T-helper 1 cell treated with Interleukin-12 subunit alpha and Interleukin-12 subunit beta and Interleukin-4 antibody, amounts not matched to agents 30 ng/mL and 1 ng/mL, for 36 hours (primary cell): ENCODE data around the gene TARDBP. TPM values are rescaled to one million over a fixed set of nuclear protein-coding genes. Genes with fewer than 3 reads are reported as not detected.
"Not testable (repeated sequence)": the region's sequence is repeated elsewhere in the genome, so short reads cannot be mapped to it uniquely, and the experiment has no call there.

Source experiments
- intact Hi-C: fragments of 100-400 bp; cut with micrococcal nuclease; formaldehyde crosslinking; loops from one replicate; pipeline ENCODE4 v1.15.1; 2024
- total RNA-seq: library from RNA; stranded (reverse); gene quantifications from 2 replicates; pipeline ENCODE4 v1.2.3, GENCODE V29; 2022

TARDBP gene
- total RNA-seq, 1 donor from 2014 or later = 159 TPM

DNA sequence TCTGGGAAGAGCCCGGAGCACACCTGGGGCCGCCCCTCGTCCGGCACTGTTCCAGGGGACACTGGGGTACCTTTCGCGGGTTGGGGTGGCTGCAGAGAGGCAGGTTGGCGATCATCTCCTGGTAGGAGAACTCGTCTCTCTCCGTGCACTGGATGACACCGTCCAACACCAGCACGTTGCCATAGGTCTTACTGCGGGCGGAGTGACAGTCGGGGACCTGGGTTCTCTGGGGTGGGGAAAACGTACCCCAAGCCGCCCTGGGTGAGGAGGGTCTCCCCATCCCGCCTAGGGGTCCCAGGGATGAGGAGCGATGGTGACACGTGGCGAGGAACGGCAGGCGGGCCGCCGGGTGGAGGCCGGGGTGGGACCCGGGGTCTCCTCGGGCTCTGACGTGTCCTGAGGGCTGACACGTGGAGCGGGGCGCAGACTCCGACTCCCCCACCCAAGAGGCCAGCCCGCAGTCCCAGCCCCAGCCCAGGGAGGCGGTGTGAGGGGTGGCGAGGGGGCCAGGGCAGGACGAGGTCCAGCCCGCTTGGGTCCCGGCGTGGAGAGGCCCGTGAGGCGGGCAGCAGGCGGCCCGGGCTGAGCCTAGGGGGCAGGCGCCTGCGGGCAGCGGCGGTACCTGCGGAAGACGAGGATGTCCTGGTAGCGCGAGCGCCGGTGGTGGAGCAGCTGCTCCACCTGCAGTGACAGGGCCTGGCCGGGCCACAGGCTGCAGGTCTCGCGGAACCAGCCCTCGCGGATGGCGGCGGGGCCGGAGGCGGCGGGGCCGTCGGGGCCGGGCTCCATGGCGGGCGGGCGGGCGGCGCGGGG lies 46.9 kb downstream of the TARDBP start:
- intact Hi-C loops = no loop called here

DNA sequence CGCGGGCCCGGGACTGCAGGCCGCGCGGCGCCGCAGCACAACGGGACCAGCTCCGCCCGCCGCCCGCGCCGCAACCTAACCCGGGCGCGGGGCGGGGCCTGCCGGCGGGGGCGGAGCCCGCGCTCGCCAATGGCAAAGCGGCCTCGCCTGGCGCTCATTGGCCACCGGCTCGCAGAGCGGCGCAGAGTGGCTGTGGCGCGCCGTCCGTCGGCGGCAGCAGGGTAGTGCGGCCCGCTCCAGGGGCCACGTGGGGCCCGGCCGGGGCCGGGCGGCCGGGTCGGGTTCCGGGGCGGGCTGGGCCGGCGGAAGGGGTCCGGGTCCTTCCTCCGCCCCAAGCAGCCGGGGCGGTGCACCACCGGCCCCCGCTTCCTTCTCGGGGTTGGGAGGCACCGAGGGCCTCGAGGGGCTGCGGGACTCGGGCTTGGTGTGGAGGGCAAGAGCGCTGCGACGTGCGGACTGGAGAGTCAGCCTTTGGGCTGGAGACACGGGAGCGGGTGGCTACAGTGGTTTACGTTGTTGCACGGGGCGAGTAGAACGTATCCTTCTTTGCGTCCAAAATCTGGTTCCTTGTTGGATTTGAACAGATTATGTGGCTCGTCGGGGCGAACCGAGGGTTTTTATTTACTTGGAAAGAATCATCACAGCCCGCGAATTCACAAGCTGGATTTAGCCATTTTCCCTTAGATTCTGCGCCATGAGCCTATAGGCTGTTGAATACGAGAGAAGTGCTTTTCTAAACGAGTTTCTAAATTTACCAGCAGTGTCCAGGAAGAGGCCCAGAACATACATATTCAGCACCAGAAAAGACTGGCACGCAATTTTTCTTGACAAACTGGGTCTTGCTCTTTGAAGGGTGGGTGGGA lies 47.7 kb downstream of the TARDBP start, which contains the start of gene SRM:
Gene SRM (minus strand): TSS at position 51 of the 863 bp plus-strand sequence. CDS start 75 bp downstream, outside the sequence.
- intact Hi-C loops = loop anchor here (1.0 to 2.0 kb wide), 7 partner anchors 23 to 847 kb away; partner anchors contain the start of genes CLCN6, EXOSC10, MTOR and TARDBP

DNA sequence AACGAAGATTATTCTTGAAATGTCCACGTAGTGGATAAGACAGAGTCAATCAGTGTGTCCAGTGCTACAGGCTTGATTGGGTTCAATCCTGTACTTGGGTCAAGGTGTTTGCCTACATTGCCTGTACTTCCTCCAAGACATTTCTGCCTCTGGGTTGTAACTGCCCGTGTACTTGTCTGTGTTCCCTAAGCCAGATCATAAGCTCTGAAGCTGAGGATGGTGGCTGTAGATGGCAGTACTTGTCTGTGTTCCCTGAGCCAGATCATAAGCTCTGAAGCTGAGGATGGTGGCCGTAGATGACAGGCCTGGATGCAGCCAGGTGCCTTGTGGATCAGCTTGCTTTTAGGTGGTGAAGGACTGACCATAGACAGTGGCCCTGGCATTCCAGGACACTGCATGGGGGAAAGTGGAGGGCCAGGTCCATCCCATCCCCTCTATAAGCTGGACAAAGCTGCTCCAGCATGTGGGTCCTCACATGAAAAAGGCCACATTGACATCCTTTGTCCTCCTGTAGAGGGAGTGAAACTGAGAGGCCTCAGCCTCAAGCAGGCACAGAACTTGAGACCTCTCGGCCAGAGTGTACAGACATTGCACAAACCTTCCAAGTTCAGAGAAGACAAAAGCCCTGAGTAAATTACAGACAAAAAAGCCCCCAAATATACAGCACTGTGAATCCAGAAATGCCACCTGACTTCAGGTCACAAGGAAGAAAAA lies 49.4 kb downstream of the TARDBP start:
- intact Hi-C loops = loop anchor here (2.0 kb wide), 2 partner anchors 745 to 845 kb away; partner anchors contain the start of gene CLCN6

DNA sequence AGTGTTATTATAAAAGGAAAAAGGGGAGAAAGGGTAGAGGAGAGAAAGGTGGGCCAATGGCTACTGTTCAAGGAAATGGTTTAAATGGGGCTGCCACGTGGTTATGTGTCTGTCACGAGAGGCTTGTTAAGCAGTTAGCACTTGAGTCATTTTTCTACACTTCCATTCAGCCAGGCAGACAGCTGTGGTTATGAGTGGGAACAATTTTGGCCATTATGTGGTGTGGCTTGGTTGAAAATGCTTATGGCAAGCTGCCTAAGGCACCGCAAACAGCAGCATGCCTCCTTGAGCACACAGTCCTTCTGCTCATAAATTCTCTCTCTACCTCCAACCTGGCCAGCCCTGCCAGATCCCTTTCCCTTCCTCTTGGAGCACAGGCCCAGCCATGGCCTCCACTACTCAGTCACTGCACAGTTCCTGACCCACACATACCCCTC lies 50.5 kb downstream of the TARDBP start:
- intact Hi-C loops = no loop called here

DNA sequence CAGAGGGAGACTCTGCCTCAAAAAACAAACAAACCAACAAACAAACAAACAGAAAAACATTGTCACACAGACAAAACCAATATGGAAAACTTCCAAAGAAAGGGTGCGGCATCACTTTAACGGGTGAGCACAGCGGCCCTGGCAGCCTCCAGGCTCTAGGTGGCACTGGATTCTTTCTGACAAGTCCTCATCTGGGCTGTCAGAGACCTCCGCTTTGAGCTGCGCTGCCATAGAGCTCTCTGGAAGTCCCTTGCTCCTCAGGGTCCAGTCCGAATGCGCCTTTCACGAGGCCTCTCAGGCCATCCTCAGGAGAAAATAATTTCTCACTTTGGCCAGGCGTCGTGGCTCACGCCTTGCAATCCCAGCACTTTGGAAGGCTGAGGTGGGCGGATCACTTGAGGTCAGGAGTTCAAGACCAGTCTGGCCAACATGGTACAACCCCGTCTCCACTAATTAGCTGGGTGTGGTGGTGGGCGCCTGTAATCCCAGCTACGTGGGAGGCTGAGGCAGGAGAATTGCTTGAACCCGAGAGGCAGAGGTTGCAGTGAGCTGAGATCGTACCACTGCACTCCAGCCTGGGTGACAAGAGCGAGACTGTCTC lies 51.6 kb downstream of the TARDBP start:
- intact Hi-C loops = not testable (repeated sequence)

DNA sequence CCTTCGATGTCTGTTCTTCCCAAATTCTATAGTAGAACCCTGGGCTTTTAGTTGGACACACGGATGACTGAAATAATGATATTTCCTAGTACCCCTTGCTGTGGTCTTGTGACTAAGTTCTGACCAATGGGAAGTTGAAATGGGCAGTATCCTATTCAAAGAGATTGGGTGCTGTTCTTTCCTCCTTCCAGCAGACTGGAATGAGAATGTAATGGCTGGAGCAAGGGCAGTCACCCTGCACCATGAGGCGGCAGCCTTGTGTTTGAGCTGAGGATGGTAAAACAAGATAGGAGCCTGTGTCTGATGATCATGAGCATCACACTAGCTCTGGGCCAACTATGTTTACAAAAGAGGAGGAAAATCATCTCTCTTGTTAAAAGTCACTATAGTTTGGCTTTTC lies 52.5 kb downstream of the TARDBP start:
- intact Hi-C loops = no loop called here

DNA sequence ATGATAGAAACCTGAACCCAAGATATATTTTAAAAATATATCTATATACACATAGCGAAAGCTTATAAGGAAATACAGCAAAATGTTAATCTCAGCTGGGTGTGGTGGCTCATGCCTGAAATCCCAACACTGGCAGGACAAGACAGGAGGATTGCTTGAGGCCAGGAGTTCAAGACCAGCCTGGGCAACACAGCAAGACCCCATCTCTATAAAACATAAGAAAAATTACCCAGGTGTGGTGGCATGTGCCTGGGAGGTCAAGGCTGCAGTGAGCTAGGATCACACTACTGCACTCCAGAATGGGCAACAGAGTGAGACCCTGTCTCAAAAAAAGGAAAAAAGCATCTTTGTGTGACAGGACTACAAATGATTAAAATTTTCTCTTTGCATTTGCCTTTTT lies 53.3 kb downstream of the TARDBP start:
- intact Hi-C loops = no loop called here

DNA sequence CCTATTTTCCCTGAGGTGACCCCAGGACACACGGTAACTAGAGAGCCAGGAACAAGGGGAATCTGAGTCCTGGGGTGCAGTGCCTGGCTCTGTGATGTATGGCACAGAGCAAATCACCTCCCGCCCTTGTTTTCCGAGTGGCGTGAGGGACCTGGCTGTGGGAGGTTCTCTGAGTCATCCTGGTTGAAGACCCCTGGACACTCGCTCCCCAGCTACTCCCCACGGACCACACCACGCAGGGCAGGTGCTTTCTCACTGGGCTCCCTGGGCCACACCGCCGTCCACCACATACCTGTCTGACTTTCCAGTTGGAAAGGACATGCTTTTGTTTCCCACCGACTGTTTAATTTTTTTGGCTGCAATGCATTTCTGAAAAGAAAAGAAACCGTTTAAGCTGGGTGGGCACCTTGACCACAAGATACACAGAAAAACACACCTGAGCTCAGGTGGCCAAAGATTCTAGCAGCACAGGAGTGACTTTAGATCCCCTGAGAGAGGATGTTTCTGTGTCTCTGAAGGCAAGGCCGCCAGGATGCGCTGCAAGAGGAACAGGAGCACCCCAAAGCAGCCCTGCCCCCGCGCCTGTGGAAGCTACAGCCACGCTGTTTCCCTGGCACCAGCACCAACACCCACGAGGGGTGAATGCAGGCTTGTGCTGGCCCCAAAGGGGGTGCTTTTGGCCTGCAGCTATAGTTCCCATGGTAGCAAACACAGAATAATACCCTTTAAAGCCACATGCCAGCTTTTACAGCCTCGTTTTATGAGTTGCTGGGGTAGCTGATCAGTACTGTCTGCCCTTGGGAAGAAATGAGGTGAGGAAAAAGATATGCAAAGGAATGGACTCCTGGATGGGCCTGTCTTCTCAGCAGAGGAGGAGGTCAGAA lies 55.5 kb downstream of the TARDBP start:
- intact Hi-C loops = no loop called here

DNA sequence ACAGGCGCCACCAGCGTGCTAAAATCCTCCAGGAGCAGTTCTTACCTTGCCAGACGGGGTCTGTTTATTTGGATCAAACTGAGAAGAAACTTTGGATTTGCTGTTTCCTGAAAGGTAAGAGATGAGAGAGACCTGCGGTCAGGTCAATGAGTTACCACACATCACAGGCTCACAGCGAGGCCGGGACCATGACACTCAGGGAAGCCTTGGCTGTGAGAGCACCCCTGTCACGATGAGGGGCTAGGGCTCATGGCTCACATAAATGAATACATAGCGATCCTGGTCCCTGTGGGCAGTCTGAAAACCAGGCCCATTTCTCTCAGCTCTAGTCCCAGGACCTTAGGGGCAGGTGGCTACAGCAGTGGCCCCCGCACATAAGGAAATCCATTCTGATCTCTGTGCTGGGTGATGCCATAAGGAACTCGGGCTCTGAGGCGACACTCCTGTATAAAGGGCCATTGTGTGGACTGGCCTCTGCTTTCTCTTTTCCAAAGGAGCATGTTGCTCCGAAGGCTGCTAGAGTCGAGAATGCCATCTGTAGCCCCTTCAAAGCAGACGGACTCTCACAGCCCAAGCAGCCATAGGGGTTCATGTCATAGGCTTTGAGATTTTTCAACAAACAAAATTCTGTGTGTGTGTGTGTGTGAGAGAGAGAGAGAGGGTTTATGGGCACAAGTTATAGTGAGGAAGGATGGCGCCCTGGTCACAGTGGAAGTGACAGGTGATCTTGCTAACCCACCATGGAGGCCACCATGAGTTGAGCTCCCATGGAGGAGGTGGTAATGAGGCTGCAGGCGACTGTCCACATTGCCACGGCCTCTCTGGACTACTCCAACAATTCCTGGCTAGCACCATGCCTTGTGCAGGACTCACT lies 56.4 kb downstream of the TARDBP start:
- intact Hi-C loops = no loop called here

DNA sequence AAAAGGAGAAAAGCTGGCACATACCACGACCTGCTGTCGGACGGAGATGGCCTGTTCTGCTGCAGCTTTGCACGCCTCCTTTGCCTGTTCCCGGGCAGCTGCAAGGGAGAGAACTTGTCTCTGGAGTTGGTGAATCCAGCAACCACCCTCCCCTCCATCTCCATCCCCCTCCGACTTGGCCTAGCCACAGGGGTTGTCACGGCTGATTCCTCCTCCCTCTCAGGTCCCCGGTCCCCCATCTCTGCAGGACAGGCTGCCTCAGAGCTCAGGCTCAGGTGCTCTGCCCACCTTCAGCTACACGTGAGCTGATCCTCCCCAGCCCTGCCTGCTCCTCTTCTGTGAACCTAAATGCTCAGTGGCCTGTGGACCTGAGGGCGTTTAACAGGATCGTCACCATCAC lies 58.4 kb downstream of the TARDBP start:
- intact Hi-C loops = no loop called here

DNA sequence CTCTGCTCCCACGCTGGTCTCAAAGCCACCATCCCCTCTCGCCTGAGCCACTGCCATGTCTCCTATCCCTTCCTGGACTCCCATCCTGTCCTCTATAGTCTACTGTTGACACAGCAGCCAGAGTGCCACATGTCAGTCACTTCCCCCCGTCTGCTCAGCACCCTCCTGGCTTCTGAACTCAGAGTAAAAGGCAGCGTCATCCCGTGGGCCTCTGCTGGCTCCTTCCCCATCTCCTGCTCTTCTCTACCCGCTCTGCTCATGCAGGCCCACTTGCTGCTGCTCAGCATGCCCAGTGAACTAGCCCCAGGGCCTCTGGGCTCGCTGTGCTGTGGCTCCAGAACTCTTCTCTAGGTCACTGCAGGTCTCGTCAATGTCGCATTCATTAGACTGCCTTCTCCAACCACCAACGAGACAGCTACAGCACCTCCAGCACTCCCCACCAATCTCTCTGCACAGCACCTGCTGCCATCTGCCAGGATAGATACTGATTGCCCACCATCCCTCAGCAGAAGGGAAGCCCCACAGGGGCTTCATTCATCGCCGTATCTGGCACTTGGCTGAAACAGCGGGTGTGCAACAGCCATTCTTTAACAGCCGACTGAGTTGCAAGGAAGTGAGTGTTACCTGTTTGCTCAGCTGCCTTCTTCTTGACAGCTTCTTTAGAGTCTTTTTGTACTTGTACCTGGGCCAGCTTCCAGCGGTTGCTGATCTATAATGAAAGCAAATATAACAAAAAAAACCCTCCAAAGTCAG lies 59.2 kb downstream of the TARDBP start:
- intact Hi-C loops = no loop called here

DNA sequence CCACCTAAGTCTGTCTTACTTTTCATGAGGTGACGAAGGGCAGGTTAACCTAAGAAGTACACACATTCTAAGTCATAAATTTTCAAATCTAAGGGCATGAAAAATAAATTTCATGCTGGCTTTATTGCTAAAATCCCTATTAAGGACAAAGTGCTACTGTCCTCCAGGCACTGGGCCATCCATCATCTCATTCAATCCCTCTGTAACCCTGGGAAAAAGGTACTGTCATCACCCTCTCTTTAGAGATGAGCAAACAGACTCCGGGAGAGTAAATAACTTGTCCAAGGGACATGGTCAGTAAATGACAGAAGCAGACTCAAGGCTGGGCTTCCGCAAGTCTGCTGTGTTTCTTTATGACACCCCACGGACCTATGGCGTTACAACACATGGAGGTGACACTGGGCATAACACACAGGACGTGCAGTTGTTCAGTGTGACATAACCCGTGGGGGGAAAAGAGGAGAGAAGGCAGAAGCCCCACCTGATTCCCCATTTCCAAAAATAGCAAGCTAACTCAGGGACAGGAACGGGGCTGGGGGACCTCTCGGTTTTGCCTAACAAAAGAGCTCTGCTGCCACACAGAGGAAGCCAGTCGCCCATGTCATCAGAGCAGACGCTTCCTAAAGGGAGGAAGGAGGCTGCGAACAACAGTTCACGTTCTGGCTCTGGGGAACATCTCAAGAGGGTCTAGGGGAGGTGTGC lies 59.9 kb downstream of the TARDBP start:
- intact Hi-C loops = no loop called here

DNA sequence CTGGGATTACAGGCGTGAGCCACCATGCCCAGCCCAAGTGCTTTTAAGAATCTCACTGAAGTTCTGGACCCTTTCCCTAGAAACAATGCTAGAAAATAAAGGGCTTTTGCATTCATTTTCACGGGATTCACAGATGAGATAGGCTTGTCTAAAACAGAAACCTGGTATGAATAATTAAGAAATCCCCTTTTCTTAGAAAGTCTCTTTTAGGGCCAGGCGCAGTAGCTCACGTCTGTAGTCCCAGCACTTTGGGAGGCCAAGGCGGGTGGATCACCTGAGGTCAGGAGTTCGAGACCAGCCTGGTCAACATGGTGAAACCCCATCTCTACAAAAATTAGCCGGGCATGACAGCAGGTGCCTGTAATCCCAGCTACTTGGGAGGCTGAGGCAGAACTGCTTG lies 60.9 kb downstream of the TARDBP start:
- intact Hi-C loops = not testable (repeated sequence)
